Parathyroid adenoma (tissue), 2 donors: Measurements from ENCODE around the gene KIF26A.

Experiments
- H2AFZ ChIP-seq: fragments of 300-600 bp; sonication (generic); one replicate; pipeline ENCODE4 v1.7.0; 2017; ENCODE audit warnings: antibody characterized with exemption, mild to moderate bottlenecking
- H3K27ac ChIP-seq: fragments of 300-600 bp; sonication (generic); one replicate; pipeline ENCODE4 v1.7.0; 2017
- H3K27me3 ChIP-seq: fragments of 300-600 bp; sonication (generic); one replicate; pipeline ENCODE4 v1.7.0; 2017; ENCODE audit warnings: low read length; ENCODE audit not compliant: control insufficient read depth, insufficient read depth
- H3K36me3 ChIP-seq: fragments of 300-600 bp; sonication (generic); one replicate; pipeline ENCODE4 v1.7.0; 2017; ENCODE audit warnings: low read length; ENCODE audit not compliant: control insufficient read depth, insufficient read depth
- H3K4me1 ChIP-seq: fragments of 300-600 bp; sonication (generic); one replicate; pipeline ENCODE4 v1.7.0; 2017; ENCODE audit warnings: control low read depth
- H3K4me2 ChIP-seq: fragments of 300-600 bp; sonication (generic); one replicate; pipeline ENCODE4 v1.7.0; 2017; ENCODE audit warnings: low read length
- H3K4me3 ChIP-seq: fragments of 300-600 bp; sonication (generic); one replicate; pipeline ENCODE4 v1.7.0; 2017; ENCODE audit warnings: low read depth, low read length
- H3K79me2 ChIP-seq: fragments of 300-600 bp; sonication (generic); one replicate; pipeline ENCODE4 v1.7.0; 2017; ENCODE audit warnings: control low read depth
- H3K9ac ChIP-seq: fragments of 300-600 bp; sonication (generic); one replicate; pipeline ENCODE4 v1.7.0; 2017; ENCODE audit warnings: mild to moderate bottlenecking
- H3K9me3 ChIP-seq: fragments of 300-600 bp; sonication (generic); one replicate; pipeline ENCODE4 v1.7.0; 2017; ENCODE audit warnings: low read length; ENCODE audit not compliant: control insufficient read depth
- CTCF ChIP-seq: fragments of 300-600 bp; sonication (generic); IDR thresholded peaks from one replicate; pipeline ENCODE4 v1.7.0; 2017; ENCODE audit warnings: antibody characterized with exemption, mild to moderate bottlenecking
- donor health status: primary hyperparathyroidism.

KIF26A gene

GRCh38 chr14:104230119-104230815 is 91.9 kb downstream of the KIF26A start:
- Histone ChIP-seq H2AFZ (no peak overlapping the region), H3K9me3 (no peaks in the 10 kb centered on the region), H3K4me1 (no peaks in the 10 kb centered on the region), H3K9ac (no peak overlapping the region), H3K4me2 (no peak overlapping the region), H3K27ac (no peak overlapping the region), H3K4me3 (no peak overlapping the region), H3K27me3 (no peaks in the 10 kb centered on the region), H3K36me3 (no peaks in the 10 kb centered on the region), H3K79me2 (no peaks in the 10 kb centered on the region)
- TF ChIP-seq CTCF, result no peak
